GM12878 (cell line): ENCODE data around the gene TARS3. TPM values are rescaled to one million over a fixed set of nuclear protein-coding genes. Genes with fewer than 3 reads are reported as not detected.

Experiments
- BRCA1 ChIP-seq: IDR thresholded peaks from 2 replicates; pipeline ENCODE4 v1.6.1; 2011; ENCODE audit warnings: low read depth, low read length, improper control_type of control experiment
- CBX5 ChIP-seq: sonication (generic); IDR thresholded peaks from 2 replicates; pipeline ENCODE4 v1.6.1; 2016; ENCODE audit warnings: low read depth, moderate library complexity, mild to moderate bottlenecking, inconsistent platforms
- CEBPB ChIP-seq, 2 experiments: fragments of 150-350 bp in 1 of 2; IDR thresholded peaks; 2 replicates each; pipeline ENCODE4 v1.6.1; 2012 to 2014; ENCODE audit warnings: low read depth in 2 of 2, low read length in 2 of 2, borderline replicate concordance in 1 of 2, inconsistent platforms in 1 of 2
- E2F4 ChIP-seq: IDR thresholded peaks from 2 replicates; pipeline ENCODE4 v1.6.1; 2012; ENCODE audit warnings: low read depth, low read length, improper control_type of control experiment
- LARP7 ChIP-seq: fragments of 450-650 bp; IDR thresholded peaks from 2 replicates; pipeline ENCODE4 v1.6.1; 2017; ENCODE audit warnings: mild to moderate bottlenecking
- MEF2A ChIP-seq: IDR thresholded peaks from 2 replicates; pipeline ENCODE4 v1.6.1; 2011; ENCODE audit warnings: low read depth, mild to moderate bottlenecking, low read length, moderate library complexity; ENCODE audit not compliant: insufficient read depth
- SKIL ChIP-seq: fragments of 450-650 bp; IDR thresholded peaks from 2 replicates; pipeline ENCODE4 v1.6.1; 2017; ENCODE audit warnings: mild to moderate bottlenecking, low read depth, inconsistent platforms; ENCODE audit not compliant: poor library complexity, severe bottlenecking
- YBX1 ChIP-seq: fragments of 450-650 bp; IDR thresholded peaks from 2 replicates; pipeline ENCODE4 v1.6.1; 2016; ENCODE audit warnings: antibody characterized with exemption
- ZSCAN29 ChIP-seq: fragments of 450-650 bp; IDR thresholded peaks from 2 replicates; pipeline ENCODE4 v1.6.1; 2017; ENCODE audit warnings: mild to moderate bottlenecking, moderate library complexity
- polyA plus RNA-seq, 11 experiments: library from polyadenylated mRNA; depleted of rRNA in 4 of 11; unstranded in 6 of 11; stranded (reverse) in 5 of 11; fragments of >200 nt; fragmentation: Nextera tagmentation in 4 of 11; fragmentation: Illumina TruSeq in 1 of 11; extraction: Ambion mirVana in 4 of 11; extraction: Trizol in 1 of 11; gene quantifications; 1 replicate in 1 of 11; 2 replicates in 10 of 11; pipeline versions ENCODE4 v1.2.1 to v1.2.3, GENCODE V29; 2011 to 2016; ENCODE audit warnings: inconsistent platforms in 2 of 11, missing spikeins in 2 of 11, low read depth in 1 of 11
- total RNA-seq, 4 experiments: library from RNA; depleted of rRNA in 3 of 4; stranded (reverse); fragments of >200 nt in 3 of 4; fragmentation: Illumina TruSeq in 1 of 4; extraction: Trizol in 1 of 4; gene quantifications; 2 replicates each; pipeline versions ENCODE4 v1.2.1 to v1.2.3, GENCODE V29; 2013 to 2021
- TF ChIP-seq, protein P1 (sequence below): fragments of 450-650 bp; IDR thresholded peaks from 2 replicates; pipeline ENCODE4 v1.6.1; 2016; ENCODE audit warnings: mild to moderate bottlenecking

TARS3 gene
- total and polyA plus RNA-seq, 10 of the 15 experiments (the other 5 are each of a cell fraction or from before 2014, with no cell fraction given) = 1.4 to 7.8 (median 5.3) TPM

GRCh38 chr15:101641894-101642293 lies 82.4 kb downstream of the TARS3 start (continued):
- TF ChIP-seq LARP7 = no peak
- no peak for TF ChIP-seq BRCA1
- TF ChIP-seq CEBPB (IDR thresholded peaks at IDR 0.05; ENCODE audit: borderline replicate concordance in 1 of 2, low read depth in 2 of 2, low read length in 2 of 2) = no peak
- TF ChIP-seq ZSCAN29 = no peak
- no peak for TF ChIP-seq CBX5
- no peak for TF ChIP-seq SKIL
- TF ChIP-seq, protein P1, sequence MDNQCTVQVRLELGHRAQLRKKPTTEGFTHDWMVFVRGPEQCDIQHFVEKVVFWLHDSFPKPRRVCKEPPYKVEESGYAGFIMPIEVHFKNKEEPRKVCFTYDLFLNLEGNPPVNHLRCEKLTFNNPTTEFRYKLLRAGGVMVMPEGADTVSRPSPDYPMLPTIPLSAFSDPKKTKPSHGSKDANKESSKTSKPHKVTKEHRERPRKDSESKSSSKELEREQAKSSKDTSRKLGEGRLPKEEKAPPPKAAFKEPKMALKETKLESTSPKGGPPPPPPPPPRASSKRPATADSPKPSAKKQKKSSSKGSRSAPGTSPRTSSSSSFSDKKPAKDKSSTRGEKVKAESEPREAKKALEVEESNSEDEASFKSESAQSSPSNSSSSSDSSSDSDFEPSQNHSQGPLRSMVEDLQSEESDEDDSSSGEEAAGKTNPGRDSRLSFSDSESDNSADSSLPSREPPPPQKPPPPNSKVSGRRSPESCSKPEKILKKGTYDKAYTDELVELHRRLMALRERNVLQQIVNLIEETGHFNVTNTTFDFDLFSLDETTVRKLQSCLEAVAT = no peak
- no peak for TF ChIP-seq E2F4
- TF ChIP-seq YBX1 = no peak
- TF ChIP-seq MEF2A = no peak
